HepG2 (cell line): ENCODE measurements around the gene SPPL2B. TPM values are rescaled to one million over a fixed set of nuclear protein-coding genes. Genes with fewer than 3 reads are reported as not detected.

ENCODE experiments used
- CBX1 ChIP-seq: IDR thresholded peaks from one replicate; pipeline ENCODE4 v1.6.1; 2016; ENCODE audit warnings: antibody characterized with exemption, low read depth
- CEBPG ChIP-seq: IDR thresholded peaks from 2 replicates; pipeline ENCODE4 v1.6.1; 2016
- CREB3 ChIP-seq: sonication (generic); formaldehyde crosslinking; IDR thresholded peaks from 2 replicates; pipeline ENCODE4 v1.5.0; 2020; ENCODE audit warnings: missing genetic modification reagents
- CREBL2 ChIP-seq: sonication (generic); formaldehyde crosslinking; IDR thresholded peaks from 2 replicates; pipeline ENCODE4 v1.8.1; 2023; ENCODE audit warnings: missing genetic modification reagents, mild to moderate bottlenecking, borderline replicate concordance
- DMTF1 ChIP-seq: sonication (generic); formaldehyde crosslinking; IDR thresholded peaks from 2 replicates; pipeline ENCODE4 v1.4.0; 2020; ENCODE audit warnings: mild to moderate bottlenecking, missing genetic modification reagents
- DNMT3B ChIP-seq: conservative IDR thresholded peaks from 2 replicates; pipeline ENCODE4 v1.6.1; 2016; ENCODE audit warnings: missing biosample characterization, control low read depth
- FLYWCH1 ChIP-seq: sonication (generic); formaldehyde crosslinking; IDR thresholded peaks from 2 replicates; pipeline ENCODE4 v1.8.1; 2023; ENCODE audit warnings: mild to moderate bottlenecking, missing genetic modification reagents
- HHEX ChIP-seq: IDR thresholded peaks from 2 replicates; pipeline ENCODE4 v1.6.1; 2016; ENCODE audit warnings: control low read depth
- HIC2 ChIP-seq: sonication (generic); formaldehyde crosslinking; IDR thresholded peaks from 2 replicates; pipeline ENCODE4 v1.9.0; 2022; ENCODE audit warnings: low read depth, missing genetic modification reagents
- HNRNPL ChIP-seq: fragments of 200-400 bp; formaldehyde crosslinking; IDR thresholded peaks from 2 replicates; pipeline ENCODE4 v1.6.1; 2017; ENCODE audit warnings: mild to moderate bottlenecking, low read depth, low read length
- MBD4 ChIP-seq: IDR thresholded peaks from 2 replicates; pipeline ENCODE4 v1.6.1; 2012; ENCODE audit warnings: low read length, inconsistent platforms, borderline replicate concordance
- MED13 ChIP-seq: sonication (generic); formaldehyde crosslinking; IDR thresholded peaks from 2 replicates; pipeline ENCODE4 v1.5.0; 2020; ENCODE audit warnings: missing genetic modification reagents
- MLLT10 ChIP-seq: sonication (generic); formaldehyde crosslinking; IDR thresholded peaks from 2 replicates; pipeline ENCODE4 v1.4.0; 2020; ENCODE audit warnings: missing genetic modification reagents
- SALL2 ChIP-seq: sonication (generic); formaldehyde crosslinking; IDR thresholded peaks from 2 replicates; pipeline ENCODE4 v1.8.1; 2023; ENCODE audit warnings: mild to moderate bottlenecking, missing genetic modification reagents, inconsistent platforms
- SIN3A ChIP-seq: IDR thresholded peaks from 2 replicates; pipeline ENCODE4 v1.6.1; 2011; ENCODE audit warnings: low read depth, mild to moderate bottlenecking, control low read depth, low read length, borderline replicate concordance
- TGIF2 ChIP-seq: IDR thresholded peaks from 2 replicates; pipeline ENCODE4 v1.6.1; 2016; ENCODE audit warnings: control low read depth, missing compliant biosample characterization
- ZC3H13 ChIP-seq: sonication (generic); formaldehyde crosslinking; IDR thresholded peaks from 2 replicates; pipeline ENCODE4 v1.8.1; 2023; ENCODE audit warnings: mild to moderate bottlenecking, missing genetic modification reagents, moderate library complexity
- ZNF451 ChIP-seq: sonication (generic); formaldehyde crosslinking; IDR thresholded peaks from 2 replicates; pipeline ENCODE4 v1.5.0; 2020; ENCODE audit warnings: mild to moderate bottlenecking, missing genetic modification reagents
- ZNF546 ChIP-seq: sonication (generic); formaldehyde crosslinking; conservative IDR thresholded peaks from 2 replicates; pipeline ENCODE4 v1.8.1; 2023; ENCODE audit warnings: mild to moderate bottlenecking, missing genetic modification reagents
- ZNF672 ChIP-seq: sonication (generic); formaldehyde crosslinking; IDR thresholded peaks from 2 replicates; pipeline ENCODE4 v1.8.1; 2022; ENCODE audit warnings: missing genetic modification reagents
- ZNF776 ChIP-seq: sonication (generic); formaldehyde crosslinking; IDR thresholded peaks from 2 replicates; pipeline ENCODE4 v1.4.0; 2020; ENCODE audit warnings: mild to moderate bottlenecking, missing genetic modification reagents
- ZXDC ChIP-seq: sonication (generic); formaldehyde crosslinking; IDR thresholded peaks from 2 replicates; pipeline ENCODE4 v1.5.0; 2020; ENCODE audit warnings: mild to moderate bottlenecking, missing genetic modification reagents
- polyA plus RNA-seq, 8 experiments: library from polyadenylated mRNA; depleted of rRNA in 3 of 8; stranded (reverse) in 7 of 8; unstranded in 1 of 8; fragments of >200 nt; fragmentation: Illumina TruSeq in 4 of 8; extraction: Trizol in 4 of 8; gene quantifications; 2 replicates each; pipeline versions ENCODE4 v1.2.1 to v1.2.3, GENCODE V29; 2011 to 2016; ENCODE audit warnings: low read depth in 4 of 8, missing spikeins in 1 of 8, mixed read lengths in 1 of 8; ENCODE audit not compliant: insufficient read depth in 1 of 8
- total RNA-seq, 5 experiments: library from RNA; depleted of rRNA; stranded (reverse); fragments of >200 nt; fragmentation: Illumina TruSeq; extraction: Trizol; gene quantifications; 2 replicates each; pipeline ENCODE4 v1.2.3, GENCODE V29; 2016; ENCODE audit warnings: low read depth in 1 of 5
- TF ChIP-seq, protein P1 (sequence below): sonication (generic); formaldehyde crosslinking; IDR thresholded peaks from 2 replicates; pipeline ENCODE4 v1.4.0; 2020; ENCODE audit warnings: missing genetic modification reagents

Gene SPPL2B
- total and polyA plus RNA-seq, 2 of the 13 experiments (the other 11 are each of a cell fraction or from before 2014, with no cell fraction given), result 14.9 to 15.2 TPM

DNA sequence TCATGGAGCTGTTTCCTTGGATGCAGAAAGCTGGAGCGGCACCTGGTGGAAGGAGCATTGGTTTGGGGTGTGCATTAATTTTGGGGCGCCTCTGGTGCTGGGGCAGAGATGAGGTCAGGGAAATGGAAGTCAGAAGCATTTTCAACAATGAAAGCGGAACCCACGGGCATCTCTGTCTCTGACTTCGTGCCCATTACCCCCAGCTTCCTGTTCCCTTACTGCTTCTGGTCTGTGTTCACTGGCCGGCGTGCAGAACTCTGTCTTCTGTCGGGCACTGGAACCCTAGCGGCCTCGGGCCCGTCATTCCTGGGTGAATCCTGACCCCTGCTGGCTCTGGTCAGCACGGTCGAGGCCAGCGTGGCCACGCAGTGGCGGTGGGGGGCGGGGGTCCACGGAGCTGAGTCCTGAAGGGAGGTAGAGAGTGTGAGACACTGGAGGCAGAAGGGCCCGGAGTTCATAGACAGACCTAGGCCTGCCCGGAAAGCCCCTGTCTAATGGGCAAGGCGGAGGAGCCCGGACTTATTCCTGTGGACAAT is 12.6 kb upstream of the SPPL2B start (continued):
- TF ChIP-seq HIC2 (CRISPR knock-in tag) (no peak), TGIF2 (peak; percentile 74; the same call in 1 of the 2 replicates), HHEX (CRISPR knock-in tag) (no peak), ZXDC (CRISPR knock-in tag) (no peak), CBX1 (no peak), ZNF451 (CRISPR knock-in tag) (no peak), FLYWCH1 (CRISPR knock-in tag) (no peak), ZC3H13 (CRISPR knock-in tag) (no peak), CREBL2 (no peak), ZNF776 (CRISPR knock-in tag) (no peak), SIN3A (no peak), DMTF1 (CRISPR knock-in tag) (no peak), HNRNPL (no peak), ZNF546 (CRISPR knock-in tag) (no peak), CREB3 (CRISPR knock-in tag) (no peak), MLLT10 (CRISPR knock-in tag) (no peak), DNMT3B (CRISPR knock-in tag) (no peak), ZNF672 (CRISPR knock-in tag) (no peak), CEBPG (no peak), MBD4 (no peak), SALL2 (CRISPR knock-in tag) (no peak), MED13 (CRISPR knock-in tag) (no peak)
- TF ChIP-seq, protein P1, sequence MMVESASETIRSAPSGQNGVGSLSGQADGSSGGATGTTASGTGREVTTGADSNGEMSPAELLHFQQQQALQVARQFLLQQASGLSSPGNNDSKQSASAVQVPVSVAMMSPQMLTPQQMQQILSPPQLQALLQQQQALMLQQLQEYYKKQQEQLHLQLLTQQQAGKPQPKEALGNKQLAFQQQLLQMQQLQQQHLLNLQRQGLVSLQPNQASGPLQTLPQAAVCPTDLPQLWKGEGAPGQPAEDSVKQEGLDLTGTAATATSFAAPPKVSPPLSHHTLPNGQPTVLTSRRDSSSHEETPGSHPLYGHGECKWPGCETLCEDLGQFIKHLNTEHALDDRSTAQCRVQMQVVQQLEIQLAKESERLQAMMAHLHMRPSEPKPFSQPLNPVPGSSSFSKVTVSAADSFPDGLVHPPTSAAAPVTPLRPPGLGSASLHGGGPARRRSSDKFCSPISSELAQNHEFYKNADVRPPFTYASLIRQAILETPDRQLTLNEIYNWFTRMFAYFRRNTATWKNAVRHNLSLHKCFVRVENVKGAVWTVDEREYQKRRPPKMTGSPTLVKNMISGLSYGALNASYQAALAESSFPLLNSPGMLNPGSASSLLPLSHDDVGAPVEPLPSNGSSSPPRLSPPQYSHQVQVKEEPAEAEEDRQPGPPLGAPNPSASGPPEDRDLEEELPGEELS (CRISPR knock-in tag), result no peak
